HCT116 (cell line): ENCODE data around the gene C17orf67.

Experiments used
- ATF3 ChIP-seq: IDR thresholded peaks from 2 replicates; pipeline ENCODE4 v1.6.1; 2012
- CEBPB ChIP-seq: IDR thresholded peaks from 2 replicates; pipeline ENCODE4 v1.6.1; 2012; ENCODE audit warnings: low read depth
- CTCF ChIP-seq, 3 experiments: fragments of 200-600 bp in 1 of 3; sonication (generic) in 1 of 3; IDR thresholded peaks in 2 of 3; conservative IDR thresholded peaks in 1 of 3; 2 replicates each; pipeline ENCODE4 v1.5.1; 2012 to 2017; ENCODE audit warnings: low read depth in 2 of 3, low read length in 2 of 3, antibody characterized with exemption in 1 of 3, borderline replicate concordance in 1 of 3, control low read depth in 1 of 3, mild to moderate bottlenecking in 1 of 3, mixed read lengths in 1 of 3, mixed run types in 1 of 3, moderate library complexity in 1 of 3; ENCODE audit not compliant: insufficient read depth in 1 of 3
- EGR1 ChIP-seq: IDR thresholded peaks from 2 replicates; pipeline ENCODE4 v1.6.1; 2012; ENCODE audit warnings: low read depth
- EZH2 ChIP-seq: fragments of 200-600 bp; sonication (generic); IDR thresholded peaks from 2 replicates; pipeline ENCODE4 v1.6.1; 2017; ENCODE audit warnings: antibody characterized with exemption, mixed run types
- FOSL1 ChIP-seq: IDR thresholded peaks from 2 replicates; pipeline ENCODE4 v1.6.1; 2012; ENCODE audit warnings: low read depth
- POLR2A ChIP-seq: IDR thresholded peaks from 2 replicates; pipeline ENCODE4 v1.7.0; 2011; ENCODE audit warnings: borderline replicate concordance; ENCODE audit not compliant: insufficient read depth, insufficient read length; ENCODE audit errors: extremely low read depth
- POLR2AphosphoS5 ChIP-seq: IDR thresholded peaks from 2 replicates; pipeline ENCODE4 v1.6.1; 2011; ENCODE audit warnings: mild to moderate bottlenecking, low read depth, low read length, moderate library complexity
- RAD21 ChIP-seq: IDR thresholded peaks from 2 replicates; pipeline ENCODE4 v1.6.1; 2012; ENCODE audit warnings: low read depth, mild to moderate bottlenecking
- REST ChIP-seq: IDR thresholded peaks from 2 replicates; pipeline ENCODE4 v1.6.1; 2012; ENCODE audit warnings: low read depth
- SRF ChIP-seq: IDR thresholded peaks from 2 replicates; pipeline ENCODE4 v1.6.1; 2012; ENCODE audit warnings: low read depth
- YY1 ChIP-seq: IDR thresholded peaks from 2 replicates; pipeline ENCODE4 v1.6.1; 2011; ENCODE audit warnings: low read length, low read depth, moderate library complexity, mild to moderate bottlenecking; ENCODE audit not compliant: insufficient replicate concordance; ENCODE audit errors: extremely low read depth
- ZFX ChIP-seq: fragments of 450-650 bp; IDR thresholded peaks from 2 replicates; pipeline ENCODE4 v1.6.1; 2017
- ZNF274 ChIP-seq: fragments of 200-500 bp; sonication (Bioruptor generic); IDR thresholded peaks from 2 replicates; pipeline ENCODE4 v1.6.1; 2014; ENCODE audit warnings: mild to moderate bottlenecking, low read depth, low read length, inconsistent platforms

GRCh38 chr17:56779322-56779721 is 54.4 kb downstream of the C17orf67 start:
- TF ChIP-seq POLR2A (no peak), CTCF (IDR thresholded peaks at IDR 0.05 in 2 of 3, conservative IDR thresholded peaks at IDR 0.05 in 1 of 3; ENCODE audit: borderline replicate concordance in 1 of 3, insufficient read depth in 1 of 3, low read depth in 2 of 3, low read length in 2 of 3) (no peak), ZNF274 (no peak), ATF3 (no peak), EZH2 (no peak), POLR2AphosphoS5 (no peak), EGR1 (no peak), RAD21 (no peak), ZFX (no peak), SRF (no peak), YY1 (no peak), FOSL1 (no peak), CEBPB (no peak), REST (no peak)
